A549 (cell line): ENCODE results near the gene PHF24. TPM values are rescaled to one million over a fixed set of nuclear protein-coding genes. Genes with fewer than 3 reads are reported as not detected.
A peak's percentile ranks its signal among the peaks of the same experiment; 100 is the strongest.

Experiments
- ATOH8 ChIP-seq: fragments of 250-450 bp; sonication (Bioruptor Pico); IDR thresholded peaks from 2 replicates; pipeline ENCODE4 v1.5.0; 2020; ENCODE audit warnings: low read depth, mild to moderate bottlenecking, moderate library complexity
- BHLHE40 ChIP-seq: IDR thresholded peaks from 2 replicates; pipeline ENCODE4 v1.6.1; 2012; ENCODE audit warnings: low read depth, low read length, inconsistent platforms
- CBX2 ChIP-seq: fragments of 200-600 bp; sonication (generic); IDR thresholded peaks from 2 replicates; pipeline ENCODE4 v1.6.1; 2016; ENCODE audit warnings: low read depth, mild to moderate bottlenecking, borderline replicate concordance
- CBX8 ChIP-seq: fragments of 200-600 bp; sonication (generic); IDR thresholded peaks from 2 replicates; pipeline ENCODE4 v1.6.1; 2016
- CEBPB ChIP-seq, 2 experiments: fragments of >200 bp in 1 of 2; sonication (Bioruptor Twin) in 1 of 2; formaldehyde crosslinking in 1 of 2; IDR thresholded peaks; 2 replicates each; pipeline ENCODE4 v1.6.1; 2012 to 2016
- CHD2 ChIP-seq: fragments of 150-350 bp; IDR thresholded peaks from 2 replicates; pipeline ENCODE4 v1.6.1; 2014; ENCODE audit warnings: low read length; ENCODE audit not compliant: partially characterized antibody
- CHD4 ChIP-seq: fragments of 200-600 bp; sonication (generic); IDR thresholded peaks from 2 replicates; pipeline ENCODE4 v1.6.1; 2016; ENCODE audit warnings: antibody characterized with exemption, mild to moderate bottlenecking, borderline replicate concordance
- E2F6 ChIP-seq: IDR thresholded peaks from 2 replicates; pipeline ENCODE4 v1.6.1; 2012; ENCODE audit warnings: low read depth, borderline replicate concordance
- EHF ChIP-seq: fragments of 250-450 bp; sonication (Bioruptor Pico); IDR thresholded peaks from 2 replicates; pipeline ENCODE4 v1.5.0; 2020; ENCODE audit warnings: mild to moderate bottlenecking
- FOSL2 ChIP-seq, 2 experiments: fragments of 450-650 bp in 1 of 2; fragments of >200 bp in 1 of 2; sonication (Bioruptor Twin) in 1 of 2; formaldehyde crosslinking; IDR thresholded peaks; 2 replicates each; pipeline versions ENCODE4 v1.5.0 to v1.6.1; 2016 to 2020; ENCODE audit warnings: mild to moderate bottlenecking in 1 of 2, moderate library complexity in 1 of 2
- FOXS1 ChIP-seq: fragments of 250-450 bp; sonication (Bioruptor Pico); IDR thresholded peaks from 2 replicates; pipeline ENCODE4 v1.5.0; 2020; ENCODE audit warnings: mild to moderate bottlenecking, moderate library complexity
- GATA3 ChIP-seq: IDR thresholded peaks from 2 replicates; pipeline ENCODE4 v1.6.1; 2012; ENCODE audit warnings: borderline replicate concordance
- HES2 ChIP-seq: fragments of >200 bp; sonication (Bioruptor Twin); formaldehyde crosslinking; IDR thresholded peaks from 2 replicates; pipeline ENCODE4 v1.6.1; 2016
- HEYL ChIP-seq: fragments of 250-450 bp; sonication (Bioruptor Pico); IDR thresholded peaks from 2 replicates; pipeline ENCODE4 v1.8.0; 2021; ENCODE audit warnings: mild to moderate bottlenecking, moderate library complexity
- HMGXB4 ChIP-seq: fragments of 250-450 bp; sonication (Bioruptor Pico); IDR thresholded peaks from 2 replicates; pipeline ENCODE4 v1.5.0; 2021; ENCODE audit warnings: mild to moderate bottlenecking, moderate library complexity, borderline replicate concordance
- HOXA7 ChIP-seq: fragments of 250-450 bp; sonication (Bioruptor Pico); IDR thresholded peaks from 2 replicates; pipeline ENCODE4 v1.5.0; 2020; ENCODE audit warnings: mild to moderate bottlenecking, moderate library complexity
- HOXB5 ChIP-seq: fragments of 250-450 bp; sonication (Bioruptor Pico); IDR thresholded peaks from 2 replicates; pipeline ENCODE4 v1.5.0; 2020; ENCODE audit warnings: mild to moderate bottlenecking, moderate library complexity
- JUNB ChIP-seq: fragments of >200 bp; sonication (Bioruptor Twin); formaldehyde crosslinking; IDR thresholded peaks from 2 replicates; pipeline ENCODE4 v1.6.1; 2016
- KDM5A ChIP-seq: fragments of 200-600 bp; sonication (generic); IDR thresholded peaks from 2 replicates; pipeline ENCODE4 v1.6.1; 2016; ENCODE audit warnings: antibody characterized with exemption, mild to moderate bottlenecking
- MAFK ChIP-seq: fragments of 450-650 bp; IDR thresholded peaks from 2 replicates; pipeline ENCODE4 v1.6.1; 2014; ENCODE audit not compliant: partially characterized antibody
- MAX ChIP-seq: IDR thresholded peaks from 2 replicates; pipeline ENCODE4 v1.6.1; 2012
- MYC ChIP-seq: IDR thresholded peaks from 2 replicates; pipeline ENCODE4 v1.6.1; 2012; ENCODE audit warnings: mild to moderate bottlenecking, inconsistent platforms, low read length, improper control_type of control experiment, borderline replicate concordance
- NFE2L2 ChIP-seq: fragments of 150-350 bp; conservative IDR thresholded peaks from 2 replicates; pipeline ENCODE4 v1.6.1; 2014; ENCODE audit warnings: low read length
- NPAS2 ChIP-seq: fragments of 250-450 bp; sonication (Bioruptor Pico); IDR thresholded peaks from 2 replicates; pipeline ENCODE4 v1.8.0; 2022; ENCODE audit warnings: mild to moderate bottlenecking, moderate library complexity, borderline replicate concordance
- NR3C1 ChIP-seq: fragments of >200 bp; sonication (Bioruptor Twin); formaldehyde crosslinking; IDR thresholded peaks from 3 replicates; pipeline ENCODE4 v1.6.1; 2017
- PBX3 ChIP-seq: IDR thresholded peaks from 2 replicates; pipeline ENCODE4 v1.6.1; 2012
- PHF8 ChIP-seq: fragments of 200-600 bp; sonication (generic); IDR thresholded peaks from 2 replicates; pipeline ENCODE4 v1.6.1; 2016; ENCODE audit warnings: low read depth, mild to moderate bottlenecking, antibody characterized with exemption, moderate library complexity, borderline replicate concordance
- POLR2AphosphoS2 ChIP-seq: conservative IDR thresholded peaks from 2 replicates; pipeline ENCODE4 v1.6.1; 2012; ENCODE audit warnings: low read length, improper control_type of control experiment, inconsistent platforms
- RAD21 ChIP-seq, 2 experiments: fragments of >200 bp in 1 of 2; sonication (Bioruptor Twin) in 1 of 2; formaldehyde crosslinking in 1 of 2; IDR thresholded peaks in 1 of 2; conservative IDR thresholded peaks in 1 of 2; 2 replicates in 1 of 2; 3 replicates in 1 of 2; pipeline ENCODE4 v1.6.1; 2012 to 2018; ENCODE audit warnings: inconsistent platforms in 1 of 2
- RCOR1 ChIP-seq: fragments of 150-350 bp; IDR thresholded peaks from 2 replicates; pipeline ENCODE4 v1.6.1; 2014; ENCODE audit warnings: antibody characterized with exemption, low read length, low read depth
- RNF2 ChIP-seq: fragments of 200-600 bp; sonication (generic); IDR thresholded peaks from 2 replicates; pipeline ENCODE4 v1.6.1; 2016; ENCODE audit warnings: low read depth, mild to moderate bottlenecking, antibody characterized with exemption, moderate library complexity, borderline replicate concordance
- SMC3 ChIP-seq: fragments of >200 bp; sonication (Bioruptor Twin); formaldehyde crosslinking; IDR thresholded peaks from 3 replicates; pipeline ENCODE4 v1.6.1; 2018; ENCODE audit warnings: inconsistent platforms
- SREBF2 ChIP-seq: fragments of 450-650 bp; IDR thresholded peaks from 2 replicates; pipeline ENCODE4 v1.6.1; 2014; ENCODE audit warnings: mild to moderate bottlenecking, moderate library complexity
- USF2 ChIP-seq: fragments of 450-650 bp; IDR thresholded peaks from 2 replicates; pipeline ENCODE4 v1.6.1; 2014; ENCODE audit warnings: antibody characterized with exemption
- ZC3H11A ChIP-seq: fragments of 450-650 bp; IDR thresholded peaks from 2 replicates; pipeline ENCODE4 v1.6.1; 2014; ENCODE audit warnings: antibody characterized with exemption, mild to moderate bottlenecking
- ZFP36 ChIP-seq: fragments of 450-650 bp; IDR thresholded peaks from 2 replicates; pipeline ENCODE4 v1.6.1; 2014; ENCODE audit warnings: borderline replicate concordance; ENCODE audit not compliant: partially characterized antibody
- ZNF302 ChIP-seq: fragments of 250-450 bp; sonication (Bioruptor Pico); IDR thresholded peaks from 2 replicates; pipeline ENCODE4 v1.9.0; 2021; ENCODE audit warnings: inconsistent platforms, mild to moderate bottlenecking, moderate library complexity
- ZSCAN20 ChIP-seq: fragments of 250-450 bp; sonication (Bioruptor Pico); IDR thresholded peaks from 2 replicates; pipeline ENCODE4 v1.8.0; 2022; ENCODE audit warnings: mild to moderate bottlenecking, moderate library complexity
- polyA plus RNA-seq, 4 experiments: library from polyadenylated mRNA; depleted of rRNA in 3 of 4; stranded (reverse); fragments of >200 nt; fragmentation: RNase III in 1 of 4; extraction: RNeasy Plus Mini Kit Qiagen cat#74134 plus additional on column Dnase treatment in 1 of 4; gene quantifications; 2 replicates in 3 of 4; 3 replicates in 1 of 4; pipeline ENCODE4 v1.2.3, GENCODE V29; 2011 to 2017

Gene PHF24
- polyA plus RNA-seq, 2 of the 4 experiments (the other 2 are of a cell fraction) = not detected

GRCh38 chr9:34989003-34989945 is 31.2 kb downstream of the PHF24 start, which contains the start of gene DNAJB5 (continued):
- no peak for TF ChIP-seq ZFP36
- TF ChIP-seq HOXB5 (CRISPR knock-in tag) = no peak
- TF ChIP-seq PBX3 = peak; percentile 98
- TF ChIP-seq CHD2 = peak; percentile 49
- no peak for TF ChIP-seq NR3C1
- peak; percentile 75 for TF ChIP-seq MAX
- no peak for TF ChIP-seq E2F6
- TF ChIP-seq HOXA7 (CRISPR knock-in tag) = no peak
- TF ChIP-seq MAFK = no peak
- no peak for TF ChIP-seq FOSL2 (IDR thresholded peaks at IDR 0.05)
- TF ChIP-seq FOSL2 (CRISPR knock-in tag; IDR thresholded peaks at IDR 0.05) = no peak
- TF ChIP-seq USF2 = peak; percentile 34
- no peak for TF ChIP-seq GATA3
- no peak for TF ChIP-seq CBX8
- TF ChIP-seq HES2 = no peak
- TF ChIP-seq CBX2 = no peak
- TF ChIP-seq CEBPB (IDR thresholded peaks at IDR 0.05) = no peak
- no peak for TF ChIP-seq NPAS2 (CRISPR knock-in tag)
- no peak for TF ChIP-seq SMC3
- no peak for TF ChIP-seq CHD4
- TF ChIP-seq HEYL (CRISPR knock-in tag) = no peak
- no peak for TF ChIP-seq ZC3H11A
- TF ChIP-seq POLR2AphosphoS2 = no peak
- no peak for TF ChIP-seq HMGXB4 (CRISPR knock-in tag)
- TF ChIP-seq ZSCAN20 = no peak
- no peak for TF ChIP-seq ATOH8
- TF ChIP-seq NFE2L2 = no peak
- peak; percentile 54; the same call in 1 of the 2 replicates for TF ChIP-seq BHLHE40
- TF ChIP-seq ZNF302 = no peak
- no peak for TF ChIP-seq RCOR1
- peak; percentile 63; the same call in 1 of the 2 replicates for TF ChIP-seq MYC
- peak; percentile 48 for TF ChIP-seq PHF8
- TF ChIP-seq RAD21 (conservative IDR thresholded peaks at IDR 0.05 in 1 of 2, IDR thresholded peaks at IDR 0.05 in 1 of 2) = no peak
- TF ChIP-seq SREBF2 = no peak
- TF ChIP-seq JUNB = no peak
- no peak for TF ChIP-seq KDM5A
- TF ChIP-seq FOXS1 (CRISPR knock-in tag) = no peak
- TF ChIP-seq RNF2 = no peak
- no peak for TF ChIP-seq EHF
